ENCODE results near the gene ABHD8. TPM values are rescaled to one million over a fixed set of nuclear protein-coding genes. Genes with fewer than 3 reads are reported as not detected.

The ABHD8 gene
- total and polyA plus RNA-seq, 2 of the 13 experiments (the other 11 are each of a cell fraction or from before 2014, with no cell fraction given), result 6.3 to 7.2 TPM

DNA sequence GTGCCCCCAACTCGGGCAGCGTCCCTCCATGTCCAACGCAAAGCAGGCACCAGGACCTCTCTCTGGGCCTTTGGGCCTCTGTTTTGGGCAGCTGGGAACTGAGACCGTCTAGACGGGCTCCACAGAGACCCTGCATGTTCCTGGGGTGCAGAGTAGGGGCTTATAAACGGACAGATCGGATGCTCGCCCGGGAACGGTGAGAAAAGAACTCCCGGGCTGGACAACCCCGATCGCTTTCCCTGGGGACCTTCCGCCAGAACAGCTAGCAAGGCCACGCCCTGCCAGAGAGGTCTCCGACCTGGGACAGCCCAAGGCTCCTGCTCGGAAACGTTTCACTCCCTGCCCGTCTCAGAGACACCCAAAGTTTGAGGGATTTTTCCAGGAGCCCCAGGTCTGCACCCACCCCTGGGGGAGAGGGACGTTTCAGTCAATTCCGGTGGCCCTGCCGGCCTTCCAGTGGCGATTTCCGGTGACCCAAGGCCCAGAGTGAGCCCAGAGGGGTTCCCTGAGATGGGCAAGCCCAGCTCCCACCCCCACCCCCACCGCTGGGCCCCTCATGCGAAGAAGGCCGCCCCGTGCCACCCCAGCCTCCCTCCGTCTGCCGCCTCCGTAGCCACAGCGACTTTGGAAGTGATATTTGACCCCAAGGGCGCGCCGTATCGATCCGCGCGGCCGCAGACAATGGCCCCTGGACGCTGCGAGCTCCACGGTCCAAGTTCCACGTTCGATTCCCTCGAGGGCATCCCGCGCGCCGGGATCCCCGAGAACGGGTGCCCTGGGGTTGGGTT is 59.2 kb downstream of the ABHD8 start (continued):
- TF ChIP-seq ZNF407 (CRISPR knock-in tag; IDR thresholded peaks at IDR 0.05; ENCODE audit: not compliant biosample characterization) (no peak), ZNF639 (CRISPR knock-in tag; conservative IDR thresholded peaks at IDR 0.05) (no peak), KLF11 (CRISPR knock-in tag; IDR thresholded peaks at IDR 0.05) (no peak), HNRNPLL (IDR thresholded peaks at IDR 0.05; ENCODE audit: low read depth, low read length, poor library complexity, severe bottlenecking) (no peak), NCOA2 (CRISPR knock-in tag; IDR thresholded peaks at IDR 0.05) (peak; percentile 57), ZBTB39 (CRISPR knock-in tag; IDR thresholded peaks at IDR 0.05) (no peak), ZUFSP (CRISPR knock-in tag; IDR thresholded peaks at IDR 0.05; ENCODE audit: borderline replicate concordance) (no peak), ZNF263 (CRISPR knock-in tag; IDR thresholded peaks at IDR 0.05) (no peak; the same call in none of the 2 replicates), ZNF501 (CRISPR knock-in tag; IDR thresholded peaks at IDR 0.05) (no peak; the same call in 1 of the 2 replicates), ZKSCAN5 (CRISPR knock-in tag; IDR thresholded peaks at IDR 0.05) (peak; percentile 89; the same call in 1 of the 2 replicates), ARNTL (CRISPR knock-in tag; IDR thresholded peaks at IDR 0.05) (no peak), ZNF691 (CRISPR knock-in tag; IDR thresholded peaks at IDR 0.05; ENCODE audit: borderline replicate concordance, low read depth) (0 out of 2 replicates have a peak, but pooled peaks have one; percentile 8)
